HCT116 (cell line): Measurements from ENCODE around the gene SSH2. TPM values are rescaled to one million over a fixed set of nuclear protein-coding genes. Genes with fewer than 3 reads are reported as not detected.

Experiments
- ATAC-seq: fragments of 200-7000 bp; cut with Tn5 transposase; 2 replicates; pipeline ENCODE4 v1.9.1; 2020; ENCODE audit warnings: mild to moderate bottlenecking, moderate library complexity
- BruUV-seq: library from RNA; stranded (reverse); fragments of 400-500 nt; replicated peaks from 2 replicates; lab custom pipeline; 2021; lab: Mats Ljungman, UMichigan
- CTCF ChIA-PET: fragments of 300-600 bp; sonication (Branson Sonifier 250); formaldehyde crosslinking; loops from one replicate; lab custom pipeline; 2021; ENCODE audit warnings: antibody characterized with exemption; lab: Charles Lee
- POLR2A ChIA-PET: fragments of 300-600, 350-600 bp; sonication (Branson Sonifier 250); formaldehyde crosslinking; loops from one replicate; lab custom pipeline; 2021; ENCODE audit warnings: antibody characterized with exemption; lab: Charles Lee
- RAD21 ChIA-PET, 2 experiments: fragments of 300-600 bp; sonication (Branson Sonifier 250); formaldehyde crosslinking; loops; one replicate each; lab custom pipeline; 2023; ENCODE audit warnings: low total read pairs in 2 of 2; ENCODE audit not compliant: uncharacterized antibody in 2 of 2, unreplicated experiment in 2 of 2, low non-redundant PET in 1 of 2; lab: Charles Lee
- DNase-seq: peaks from one replicate; pipeline ENCODE4 v3.0.0-alpha.2; 2010; ENCODE audit warnings: low read depth, low spot score
- H2AFZ ChIP-seq: fragments of 200-600 bp; shearing (Covaris generic), sonication (generic); 2 replicates; pipeline ENCODE4 v1.6.1; 2017; ENCODE audit warnings: low read depth, mixed run types, mixed read lengths, antibody characterized with exemption, low read length; ENCODE audit not compliant: poor library complexity, severe bottlenecking
- H3K27ac ChIP-seq: 2 replicates; pipeline ENCODE4 v1.5.1; 2012; ENCODE audit warnings: low read depth, low read length
- H3K27me3 ChIP-seq: fragments of 200-600 bp; sonication (generic); 2 replicates; pipeline ENCODE4 v1.6.1; 2016; ENCODE audit warnings: mixed run types, low read length, mixed read lengths; ENCODE audit not compliant: insufficient read depth
- H3K36me3 ChIP-seq, 2 experiments: fragments of 200-500 bp in 1 of 2; fragments of 200-600 bp in 1 of 2; sonication (Bioruptor generic) in 1 of 2; sonication (generic) in 1 of 2; 2 replicates each; pipeline versions ENCODE4 v1.5.1 to v1.6.1; 2014 to 2016; ENCODE audit warnings: low read length in 2 of 2, inconsistent platforms in 1 of 2, mixed read lengths in 1 of 2, mixed run types in 1 of 2; ENCODE audit not compliant: insufficient read depth in 2 of 2, control insufficient read depth in 1 of 2
- H3K4me1 ChIP-seq, 2 experiments: fragments of 200-600 bp in 1 of 2; sonication (generic) in 1 of 2; 2 replicates each; pipeline versions ENCODE4 v1.5.1 to v1.6.1; 2012 to 2017; ENCODE audit warnings: low read length in 2 of 2, inconsistent platforms in 1 of 2, mild to moderate bottlenecking in 1 of 2, mixed read lengths in 1 of 2, mixed run types in 1 of 2, moderate library complexity in 1 of 2; ENCODE audit not compliant: insufficient read depth in 2 of 2, control insufficient read depth in 1 of 2
- H3K4me2 ChIP-seq: fragments of 200-600 bp; sonication (generic); 2 replicates; pipeline ENCODE4 v1.6.1; 2017; ENCODE audit warnings: mixed run types, low read length, mixed read lengths
- H3K4me3 ChIP-seq, 2 experiments: fragments of 200-600 bp in 1 of 2; sonication (generic) in 1 of 2; replicated peaks in 1 of 2; 2 replicates each; pipeline ENCODE4 v1.5.1; 2011 to 2016; ENCODE audit warnings: low read length in 2 of 2, control low read depth in 1 of 2, low read depth in 1 of 2, mild to moderate bottlenecking in 1 of 2, mixed read lengths in 1 of 2, mixed run types in 1 of 2
- H3K79me2 ChIP-seq: fragments of 200-600 bp; sonication (generic); 2 replicates; pipeline ENCODE4 v1.6.1; 2017; ENCODE audit warnings: mild to moderate bottlenecking, mixed run types, low read length, moderate library complexity, mixed read lengths; ENCODE audit not compliant: insufficient read depth
- H3K9ac ChIP-seq: fragments of 200-600 bp; sonication (generic); 2 replicates; pipeline ENCODE4 v1.6.1; 2016; ENCODE audit warnings: low read length, mixed read lengths
- H3K9me2 ChIP-seq: fragments of 200-600 bp; sonication (generic), shearing (Covaris generic); 2 replicates; pipeline ENCODE4 v1.6.1; 2017; ENCODE audit warnings: mixed run types, mild to moderate bottlenecking, moderate library complexity; ENCODE audit not compliant: insufficient read depth
- H3K9me3 ChIP-seq, 2 experiments: fragments of 200-500 bp in 1 of 2; fragments of 200-600 bp in 1 of 2; sonication (Bioruptor generic) in 1 of 2; sonication (generic) in 1 of 2; 2 replicates each; pipeline ENCODE4 v1.6.1; 2014 to 2017; ENCODE audit warnings: low read length in 2 of 2, mixed read lengths in 2 of 2, inconsistent platforms in 1 of 2, low read depth in 1 of 2, mild to moderate bottlenecking in 1 of 2, mixed run types in 1 of 2, moderate library complexity in 1 of 2; ENCODE audit not compliant: control insufficient read depth in 1 of 2, insufficient read depth in 1 of 2
- H4K20me1 ChIP-seq: fragments of 200-600 bp; sonication (generic), shearing (Covaris generic); 2 replicates; pipeline ENCODE4 v1.6.1; 2017; ENCODE audit warnings: mixed run types, mild to moderate bottlenecking, moderate library complexity; ENCODE audit not compliant: insufficient read depth
- CTCF ChIP-seq, 3 experiments: fragments of 200-600 bp in 1 of 3; sonication (generic) in 1 of 3; IDR thresholded peaks in 2 of 3; conservative IDR thresholded peaks in 1 of 3; 2 replicates each; pipeline ENCODE4 v1.5.1; 2012 to 2017; ENCODE audit warnings: low read depth in 2 of 3, low read length in 2 of 3, antibody characterized with exemption in 1 of 3, borderline replicate concordance in 1 of 3, control low read depth in 1 of 3, mild to moderate bottlenecking in 1 of 3, mixed read lengths in 1 of 3, mixed run types in 1 of 3, moderate library complexity in 1 of 3; ENCODE audit not compliant: insufficient read depth in 1 of 3
- EZH2 ChIP-seq: fragments of 200-600 bp; sonication (generic); IDR thresholded peaks from 2 replicates; pipeline ENCODE4 v1.6.1; 2017; ENCODE audit warnings: antibody characterized with exemption, mixed run types
- EZH2phosphoT487 ChIP-seq: fragments of 200-600 bp; IDR thresholded peaks from 2 replicates; pipeline ENCODE4 v1.6.1; 2018; ENCODE audit warnings: antibody characterized with exemption, borderline replicate concordance
- FOSL1 ChIP-seq: IDR thresholded peaks from 2 replicates; pipeline ENCODE4 v1.6.1; 2012; ENCODE audit warnings: low read depth
- POLR2A ChIP-seq: IDR thresholded peaks from 2 replicates; pipeline ENCODE4 v1.7.0; 2011; ENCODE audit warnings: borderline replicate concordance; ENCODE audit not compliant: insufficient read depth, insufficient read length; ENCODE audit errors: extremely low read depth
- RAD21 ChIP-seq: IDR thresholded peaks from 2 replicates; pipeline ENCODE4 v1.6.1; 2012; ENCODE audit warnings: low read depth, mild to moderate bottlenecking
- ZBTB33 ChIP-seq: IDR thresholded peaks from 2 replicates; pipeline ENCODE4 v1.6.1; 2011; ENCODE audit warnings: mild to moderate bottlenecking, low read length, moderate library complexity; ENCODE audit not compliant: insufficient replicate concordance; ENCODE audit errors: extremely low read depth
- ZFX ChIP-seq: fragments of 450-650 bp; IDR thresholded peaks from 2 replicates; pipeline ENCODE4 v1.6.1; 2017
- ZNF274 ChIP-seq: fragments of 200-500 bp; sonication (Bioruptor generic); IDR thresholded peaks from 2 replicates; pipeline ENCODE4 v1.6.1; 2014; ENCODE audit warnings: mild to moderate bottlenecking, low read depth, low read length, inconsistent platforms
- intact Hi-C: fragments of 100-400 bp; cut with micrococcal nuclease; formaldehyde crosslinking; loops from 2 replicates; pipeline ENCODE4 v1.10.0; 2022
- total RNA-seq: library from RNA; stranded (reverse); gene quantifications from one replicate; pipeline ENCODE4 v1.2.1, GENCODE V29; 2021; ENCODE audit not compliant: unreplicated experiment
- TF ChIP-seq, protein P1 (sequence below): IDR thresholded peaks from 2 replicates; pipeline ENCODE4 v1.6.1; 2012

SSH2 gene
- total RNA-seq, 1 experiment from 2014 or later = 17.0 TPM

DNA sequence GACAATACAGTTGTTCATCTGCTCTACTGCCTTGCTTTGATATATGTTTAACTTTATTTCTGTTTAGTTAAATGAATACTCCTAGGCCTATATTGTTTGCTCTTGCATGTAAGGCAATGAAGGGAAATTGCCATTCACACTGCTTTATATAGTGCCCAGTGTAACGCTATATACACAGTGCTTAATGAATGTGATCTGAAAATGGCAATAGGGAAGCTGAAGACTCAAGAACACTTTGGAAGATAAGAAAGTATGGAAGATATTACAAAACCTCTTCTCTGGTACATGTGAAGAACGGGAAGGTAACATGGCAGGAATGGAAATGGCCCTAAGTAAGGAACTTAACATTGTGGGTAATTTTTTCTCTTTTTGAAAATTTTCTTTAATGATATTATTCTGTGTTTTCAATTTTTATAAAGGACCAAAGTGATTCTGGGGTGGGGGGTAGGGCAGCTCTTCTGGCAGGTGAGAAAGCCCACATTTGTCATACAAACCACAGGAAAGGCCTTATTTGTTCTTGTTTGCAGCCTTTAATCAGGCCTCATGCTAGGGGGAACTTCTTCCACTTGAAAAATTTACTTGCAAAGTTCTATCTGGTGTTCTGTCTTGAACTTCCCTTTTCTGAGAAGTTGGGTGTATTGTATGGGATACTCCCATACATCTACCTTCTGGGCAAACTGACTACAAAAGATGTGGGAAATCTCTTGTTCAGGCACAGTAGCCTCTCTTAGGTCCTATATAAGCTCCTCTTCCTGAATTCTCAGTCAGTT lies 206.6 kb downstream of the SSH2 start:
- ChIA-PET RAD21 (no interaction called here), CTCF (interaction anchor here (1.5 kb wide), 1 partner anchor 106 kb away, joined by 3 read pairs; no protein-coding TSS in a partner anchor), POLR2A (no interaction called here)
- BruUV-seq = no TSS peak
- Histone ChIP-seq H3K79me2 (no peaks in the 10 kb centered on the region), H3K4me2 (no peak overlapping the region), H3K27me3 (no peaks in the 10 kb centered on the region), H4K20me1 (no peaks in the 10 kb centered on the region), H3K36me3 (no peaks in the 10 kb centered on the region), H3K4me1 (peaks cover 7 to 23% of the 10 kb centered on the region in 2 experiments; a peak in 3 of 4 replicates), H3K4me3 (no peak overlapping the region), H3K9ac (no peak overlapping the region), H2AFZ (no peak overlapping the region), H3K9me2 (no peaks in the 10 kb centered on the region), H3K9me3 (peaks cover 0 to 2% of the 10 kb centered on the region in 2 experiments; a peak in 1 of 4 replicates), H3K27ac (no peak overlapping the region)
- no peak for DNase-seq
- TF ChIP-seq FOSL1 (no peak), POLR2A (no peak), ZBTB33 (no peak), EZH2phosphoT487 (no peak), EZH2 (no peak), CTCF (IDR thresholded peaks at IDR 0.05 in 2 of 3, conservative IDR thresholded peaks at IDR 0.05 in 1 of 3; ENCODE audit: borderline replicate concordance in 1 of 3, insufficient read depth in 1 of 3, low read depth in 2 of 3, low read length in 2 of 3) (no peak), RAD21 (no peak), ZFX (no peak), ZNF274 (no peak)
- TF ChIP-seq, protein P1, sequence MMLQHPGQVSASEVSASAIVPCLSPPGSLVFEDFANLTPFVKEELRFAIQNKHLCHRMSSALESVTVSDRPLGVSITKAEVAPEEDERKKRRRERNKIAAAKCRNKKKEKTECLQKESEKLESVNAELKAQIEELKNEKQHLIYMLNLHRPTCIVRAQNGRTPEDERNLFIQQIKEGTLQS = no peak
- no peak for ATAC-seq
- intact Hi-C loops = no loop called here
